Panc1 (cell line): ENCODE measurements around the gene NUDT19. TPM values are rescaled to one million over a fixed set of nuclear protein-coding genes. Genes with fewer than 3 reads are reported as not detected.

Experiments
- ATAC-seq: fragments of 200-7000 bp; cut with Tn5 transposase; 2 replicates; pipeline ENCODE4 v1.9.1; 2020; ENCODE audit warnings: mild to moderate bottlenecking, moderate library complexity
- BruUV-seq: library from RNA; stranded (reverse); fragments of 400-500 nt; replicated peaks from 2 replicates; lab custom pipeline; 2021; lab: Mats Ljungman, UMichigan
- CTCF ChIA-PET: fragments of 300-600 bp; sonication (Branson Sonifier 250); formaldehyde crosslinking; loops from one replicate; lab custom pipeline; 2022; ENCODE audit warnings: antibody characterized with exemption; lab: Charles Lee
- POLR2A ChIA-PET: fragments of 300-600 bp; sonication (Branson Sonifier 250); formaldehyde crosslinking; loops from one replicate; lab custom pipeline; 2022; ENCODE audit warnings: antibody characterized with exemption; lab: Charles Lee
- DNase-seq: peaks from one replicate; pipeline ENCODE4 v3.0.0-alpha.2; 2010; ENCODE audit warnings: low read depth, low spot score
- H3K27ac ChIP-seq: 2 replicates; pipeline ENCODE4 v1.5.1; 2011; ENCODE audit warnings: mild to moderate bottlenecking, low read length, inconsistent platforms
- H3K27me3 ChIP-seq: fragments of 200-500 bp; sonication (Bioruptor generic); 2 replicates; pipeline ENCODE4 v1.6.0; 2014; ENCODE audit warnings: low read length, inconsistent platforms; ENCODE audit not compliant: control insufficient read depth, insufficient read depth
- H3K36me3 ChIP-seq: fragments of 200-500 bp; sonication (Bioruptor generic); 2 replicates; pipeline ENCODE4 v1.5.1; 2014; ENCODE audit warnings: inconsistent platforms, mild to moderate bottlenecking, low read length, moderate library complexity; ENCODE audit not compliant: control insufficient read depth, insufficient read depth
- H3K4me1 ChIP-seq: 2 replicates; pipeline ENCODE4 v1.5.1; 2011; ENCODE audit warnings: inconsistent platforms, mild to moderate bottlenecking, low read length, moderate library complexity; ENCODE audit not compliant: control insufficient read depth, insufficient read depth
- H3K4me3 ChIP-seq, 2 experiments: 2 replicates each; pipeline ENCODE4 v1.5.1; 2011 to 2012; ENCODE audit warnings: low read depth in 2 of 2, low read length in 2 of 2, mild to moderate bottlenecking in 2 of 2, inconsistent platforms in 1 of 2, moderate library complexity in 1 of 2
- H3K9me3 ChIP-seq: fragments of 200-500 bp; sonication (Bioruptor generic); 2 replicates; pipeline ENCODE4 v1.5.1; 2014; ENCODE audit warnings: low read depth, mild to moderate bottlenecking, inconsistent platforms, low read length, moderate library complexity; ENCODE audit not compliant: control insufficient read depth, insufficient read depth
- POLR2AphosphoS5 ChIP-seq: IDR thresholded peaks from 2 replicates; pipeline ENCODE4 v1.6.1; 2012; ENCODE audit warnings: mild to moderate bottlenecking, low read depth, low read length, moderate library complexity
- SIN3A ChIP-seq: IDR thresholded peaks from 2 replicates; pipeline ENCODE4 v1.6.1; 2012; ENCODE audit warnings: low read depth, mild to moderate bottlenecking, low read length, moderate library complexity, borderline replicate concordance; ENCODE audit not compliant: insufficient read depth
- TCF7L2 ChIP-seq: IDR thresholded peaks from 2 replicates; pipeline ENCODE4 v1.6.1; 2011; ENCODE audit warnings: mild to moderate bottlenecking, low read depth, low read length, inconsistent platforms
- in situ Hi-C: cut with HindIII; loops from 2 replicates; pipeline ENCODE4 v1.10.0; 2016; ENCODE audit warnings: low sequenced_read_pairs, low pct_unique_long_range_greater_than_20kb
- intact Hi-C: fragments of 100-400 bp; cut with micrococcal nuclease; formaldehyde crosslinking; loops from one replicate; pipeline ENCODE4 v1.10.0; 2022; ENCODE audit not compliant: unreplicated experiment
- total RNA-seq: library from RNA; stranded (reverse); gene quantifications from one replicate; pipeline ENCODE4 v1.2.1, GENCODE V29; 2021; ENCODE audit not compliant: unreplicated experiment
- TF ChIP-seq, protein P1 (sequence below), 2 experiments: IDR thresholded peaks; 2 replicates each; pipeline ENCODE4 v1.6.1; 2011 to 2012; ENCODE audit warnings: low read depth in 2 of 2, control low read depth in 1 of 2, low read length in 1 of 2, mild to moderate bottlenecking in 1 of 2, moderate library complexity in 1 of 2; ENCODE audit not compliant: insufficient read depth in 1 of 2
- TF ChIP-seq, protein P2 (sequence below): fragments of 450-650 bp; IDR thresholded peaks from 2 replicates; pipeline ENCODE4 v1.5.1; 2017; ENCODE audit warnings: mild to moderate bottlenecking

The NUDT19 gene
- total RNA-seq, 1 experiment from 2014 or later, result 41.4 TPM

DNA sequence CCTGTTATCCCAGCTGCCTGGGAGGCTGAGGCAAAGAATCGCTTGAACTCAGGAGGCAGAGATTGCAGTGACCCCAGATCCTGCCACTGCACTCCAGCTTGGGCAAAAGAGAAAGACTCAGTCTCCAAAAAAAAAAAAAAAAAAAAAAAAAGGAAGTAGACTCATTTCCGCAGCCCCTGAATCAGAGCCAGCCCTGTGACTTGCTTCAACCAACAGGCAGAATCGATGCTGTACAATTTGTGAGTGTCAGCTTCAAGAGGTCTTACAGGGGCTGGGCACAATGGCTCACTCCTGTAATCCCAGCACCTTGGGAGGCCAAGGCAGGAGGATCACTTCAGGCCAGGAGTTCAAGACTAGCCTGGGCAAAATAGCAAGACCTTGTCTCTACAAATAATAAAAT lies 29.4 kb upstream of the NUDT19 start:
- no TSS peak for BruUV-seq
- POLR2A ChIA-PET, result no interaction called here
- TF ChIP-seq, protein P1, sequence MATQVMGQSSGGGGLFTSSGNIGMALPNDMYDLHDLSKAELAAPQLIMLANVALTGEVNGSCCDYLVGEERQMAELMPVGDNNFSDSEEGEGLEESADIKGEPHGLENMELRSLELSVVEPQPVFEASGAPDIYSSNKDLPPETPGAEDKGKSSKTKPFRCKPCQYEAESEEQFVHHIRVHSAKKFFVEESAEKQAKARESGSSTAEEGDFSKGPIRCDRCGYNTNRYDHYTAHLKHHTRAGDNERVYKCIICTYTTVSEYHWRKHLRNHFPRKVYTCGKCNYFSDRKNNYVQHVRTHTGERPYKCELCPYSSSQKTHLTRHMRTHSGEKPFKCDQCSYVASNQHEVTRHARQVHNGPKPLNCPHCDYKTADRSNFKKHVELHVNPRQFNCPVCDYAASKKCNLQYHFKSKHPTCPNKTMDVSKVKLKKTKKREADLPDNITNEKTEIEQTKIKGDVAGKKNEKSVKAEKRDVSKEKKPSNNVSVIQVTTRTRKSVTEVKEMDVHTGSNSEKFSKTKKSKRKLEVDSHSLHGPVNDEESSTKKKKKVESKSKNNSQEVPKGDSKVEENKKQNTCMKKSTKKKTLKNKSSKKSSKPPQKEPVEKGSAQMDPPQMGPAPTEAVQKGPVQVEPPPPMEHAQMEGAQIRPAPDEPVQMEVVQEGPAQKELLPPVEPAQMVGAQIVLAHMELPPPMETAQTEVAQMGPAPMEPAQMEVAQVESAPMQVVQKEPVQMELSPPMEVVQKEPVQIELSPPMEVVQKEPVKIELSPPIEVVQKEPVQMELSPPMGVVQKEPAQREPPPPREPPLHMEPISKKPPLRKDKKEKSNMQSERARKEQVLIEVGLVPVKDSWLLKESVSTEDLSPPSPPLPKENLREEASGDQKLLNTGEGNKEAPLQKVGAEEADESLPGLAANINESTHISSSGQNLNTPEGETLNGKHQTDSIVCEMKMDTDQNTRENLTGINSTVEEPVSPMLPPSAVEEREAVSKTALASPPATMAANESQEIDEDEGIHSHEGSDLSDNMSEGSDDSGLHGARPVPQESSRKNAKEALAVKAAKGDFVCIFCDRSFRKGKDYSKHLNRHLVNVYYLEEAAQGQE (IDR thresholded peaks at IDR 0.05; ENCODE audit: insufficient read depth in 1 of 2, low read depth in 2 of 2, low read length in 1 of 2), result no peak
- TF ChIP-seq POLR2AphosphoS5, result no peak
- TF ChIP-seq, protein P2, sequence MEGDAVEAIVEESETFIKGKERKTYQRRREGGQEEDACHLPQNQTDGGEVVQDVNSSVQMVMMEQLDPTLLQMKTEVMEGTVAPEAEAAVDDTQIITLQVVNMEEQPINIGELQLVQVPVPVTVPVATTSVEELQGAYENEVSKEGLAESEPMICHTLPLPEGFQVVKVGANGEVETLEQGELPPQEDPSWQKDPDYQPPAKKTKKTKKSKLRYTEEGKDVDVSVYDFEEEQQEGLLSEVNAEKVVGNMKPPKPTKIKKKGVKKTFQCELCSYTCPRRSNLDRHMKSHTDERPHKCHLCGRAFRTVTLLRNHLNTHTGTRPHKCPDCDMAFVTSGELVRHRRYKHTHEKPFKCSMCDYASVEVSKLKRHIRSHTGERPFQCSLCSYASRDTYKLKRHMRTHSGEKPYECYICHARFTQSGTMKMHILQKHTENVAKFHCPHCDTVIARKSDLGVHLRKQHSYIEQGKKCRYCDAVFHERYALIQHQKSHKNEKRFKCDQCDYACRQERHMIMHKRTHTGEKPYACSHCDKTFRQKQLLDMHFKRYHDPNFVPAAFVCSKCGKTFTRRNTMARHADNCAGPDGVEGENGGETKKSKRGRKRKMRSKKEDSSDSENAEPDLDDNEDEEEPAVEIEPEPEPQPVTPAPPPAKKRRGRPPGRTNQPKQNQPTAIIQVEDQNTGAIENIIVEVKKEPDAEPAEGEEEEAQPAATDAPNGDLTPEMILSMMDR, result no peak
- TF ChIP-seq TCF7L2, result no peak
- TF ChIP-seq SIN3A, result no peak
- in situ Hi-C loops (no loop called here), intact Hi-C loops (no loop called here)
- ATAC-seq (no peak), DNase-seq (no peak)
- Histone ChIP-seq H3K9me3 (no peaks in the 10 kb centered on the region), H3K4me3 (no peak overlapping the region), H3K36me3 (no peaks in the 10 kb centered on the region), H3K4me1 (no peaks in the 10 kb centered on the region), H3K27me3 (no peaks in the 10 kb centered on the region), H3K27ac (no peak overlapping the region)
- CTCF ChIA-PET, result no interaction called here

DNA sequence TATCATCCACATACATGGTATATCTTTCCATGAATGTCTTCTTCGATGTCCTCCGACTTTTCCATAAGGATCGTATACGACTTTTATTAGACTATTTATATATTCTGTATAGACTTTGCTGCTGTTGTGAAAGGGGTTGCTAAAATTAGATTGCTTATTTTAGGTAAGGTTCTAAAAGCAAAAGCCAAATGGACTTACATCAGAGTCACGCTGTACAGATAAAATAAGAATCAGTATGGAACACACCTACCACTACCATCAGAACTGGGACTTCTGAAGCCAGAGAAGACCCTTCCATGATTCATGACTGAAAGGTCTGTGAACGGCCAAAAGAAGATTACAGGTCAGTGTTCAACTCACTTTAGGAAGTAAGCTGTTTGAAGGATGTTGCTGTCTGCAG lies 25.5 kb upstream of the NUDT19 start:
- Histone ChIP-seq H3K4me1 (0 out of 2 replicates have a peak, but pooled peaks cover 5% of the 10 kb centered on the region), H3K27me3 (no peaks in the 10 kb centered on the region), H3K9me3 (no peaks in the 10 kb centered on the region), H3K36me3 (no peaks in the 10 kb centered on the region), H3K27ac (no peak overlapping the region), H3K4me3 (no peak overlapping the region)
- in situ Hi-C loops, result no loop called here
- POLR2A ChIA-PET, result no interaction called here
- no TSS peak for BruUV-seq
- TF ChIP-seq SIN3A (no peak), TCF7L2 (no peak), POLR2AphosphoS5 (no peak)
- TF ChIP-seq, protein P2, result no peak
- TF ChIP-seq, protein P1 (IDR thresholded peaks at IDR 0.05; ENCODE audit: insufficient read depth in 1 of 2, low read depth in 2 of 2, low read length in 1 of 2), result no peak
- intact Hi-C loops, result no loop called here
- ATAC-seq (no peak), DNase-seq (no peak)
- CTCF ChIA-PET, result interaction anchor here (0.6 kb wide), 1 partner anchor 266 kb away, joined by 3 read pairs; no protein-coding TSS in a partner anchor
